Skin epidermis (tissue), 12 donors: ENCODE measurements around the gene CCT5.
A peak's percentile ranks its signal among the peaks of the same experiment; 100 is the strongest.
"Not testable (repeated sequence)": the region's sequence is repeated elsewhere in the genome, so short reads cannot be mapped to it uniquely, and the experiment has no call there.

Source experiments
- H3K27ac ChIP-seq, 21 experiments: fragments of 200-600 bp; sonication (generic) in 11 of 21; one replicate each; pipeline ENCODE4 v1.5.0; 2020; ENCODE audit warnings: mild to moderate bottlenecking in 3 of 21, inconsistent platforms in 2 of 21, moderate library complexity in 2 of 21
- H3K4me3 ChIP-seq, 7 experiments: fragments of 200-600 bp; sonication (generic) in 2 of 7; one replicate each; pipeline ENCODE4 v1.5.0; 2020; ENCODE audit warnings: inconsistent platforms in 2 of 7, mild to moderate bottlenecking in 2 of 7, moderate library complexity in 1 of 7

Gene CCT5

DNA sequence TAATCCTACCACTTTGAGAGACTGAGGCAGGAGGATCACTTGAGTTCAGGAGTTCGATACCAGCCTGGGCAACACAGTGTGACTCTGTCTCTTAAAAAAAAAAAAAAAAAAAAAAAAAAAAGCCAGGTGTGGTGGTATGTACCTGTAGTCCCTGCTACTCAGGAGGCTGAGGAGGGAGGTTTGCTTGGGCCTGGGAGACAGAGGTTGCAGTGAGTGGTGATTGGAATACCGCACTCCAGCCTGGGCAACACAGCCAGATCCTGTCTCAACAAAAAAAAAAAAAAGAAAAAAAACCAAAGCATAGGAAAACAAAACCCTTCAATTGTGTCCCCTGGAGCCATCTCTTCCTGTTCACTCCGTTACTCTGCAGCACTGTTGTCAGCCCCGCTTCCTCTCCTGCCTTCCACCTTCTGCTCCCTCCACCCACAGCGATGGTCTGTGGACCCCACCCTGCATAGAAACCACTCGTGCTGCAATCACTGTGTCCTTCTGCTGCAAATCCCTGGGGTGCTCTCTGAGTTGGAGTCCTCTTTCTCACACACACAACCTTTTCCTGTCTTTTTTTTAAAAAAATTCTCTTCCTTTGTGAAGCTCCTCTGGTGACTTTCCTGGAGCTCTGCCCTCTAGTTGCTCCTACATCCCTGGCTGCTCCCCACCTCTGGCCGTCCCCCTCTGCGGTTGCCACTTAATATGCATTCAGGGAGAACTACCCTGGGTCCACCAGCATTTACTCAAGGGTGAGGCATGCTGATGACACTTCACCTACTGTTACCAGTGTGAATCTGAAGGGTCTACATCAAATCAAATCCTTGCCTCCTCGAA lies 22.2 kb downstream of the CCT5 start:
- Histone ChIP-seq H3K27ac (no peak overlapping the region), H3K4me3 (no peak overlapping the region)

DNA sequence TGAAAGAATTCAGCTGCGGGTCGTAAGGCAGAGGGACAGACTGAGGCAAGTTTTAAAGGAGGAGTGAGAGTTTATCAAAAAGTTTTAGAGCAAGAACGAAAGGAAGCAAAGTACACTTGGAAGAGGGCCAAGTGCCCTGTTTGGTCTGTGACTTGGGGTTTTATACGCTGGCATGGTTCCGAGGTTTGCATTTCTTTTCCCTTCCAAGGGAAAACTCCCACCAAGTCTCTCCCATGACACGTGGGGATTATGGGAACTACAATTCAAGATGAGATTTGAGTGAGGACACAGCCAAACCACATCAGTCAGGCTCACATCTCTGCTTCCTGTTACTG lies 22.8 kb downstream of the CCT5 start:
- H3K4me3 ChIP-seq, H3K27ac ChIP-seq: not testable (repeated sequence)

DNA sequence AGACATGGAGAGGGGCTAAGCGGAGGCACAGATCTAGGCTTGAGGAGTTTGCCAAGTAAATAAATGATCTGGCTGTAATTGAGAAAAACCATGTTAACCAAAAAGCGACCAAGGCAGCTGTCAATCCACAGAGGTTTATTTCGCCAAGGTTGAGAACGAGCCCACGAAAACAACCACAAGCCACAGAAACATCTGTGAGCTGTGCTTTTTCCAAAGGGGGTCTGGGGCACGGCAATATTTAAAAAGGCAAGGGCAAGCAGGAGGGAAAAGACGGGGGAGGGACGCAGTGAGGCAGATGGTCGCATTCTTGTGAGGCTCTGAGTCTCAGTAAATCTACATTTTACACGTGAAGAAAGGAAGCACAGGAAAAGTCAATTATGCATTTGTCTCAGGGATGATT lies 25.4 kb downstream of the CCT5 start:
- Histone ChIP-seq H3K4me3 (no peak overlapping the region), H3K27ac (no peak overlapping the region)

DNA sequence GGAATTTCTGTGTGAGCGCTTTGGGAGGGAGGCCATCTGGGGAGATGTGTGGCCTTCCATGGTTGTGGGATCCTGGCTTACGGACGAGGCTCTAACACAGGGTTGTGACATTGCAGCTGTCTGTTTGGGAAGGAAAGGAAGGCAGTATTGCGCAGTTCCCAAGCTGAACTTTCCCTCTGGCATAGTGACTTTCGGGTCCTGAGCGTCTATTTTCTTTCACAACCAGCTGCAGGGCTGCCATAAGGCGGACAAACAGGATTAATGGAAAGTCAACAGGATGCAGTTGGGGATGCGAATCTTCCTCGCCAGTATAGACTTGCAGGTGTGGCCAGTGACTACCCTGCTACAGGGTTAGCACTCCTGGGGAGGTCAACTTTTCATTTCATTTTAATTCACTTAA lies 25.9 kb downstream of the CCT5 start:
- H3K4me3 ChIP-seq, result no peak overlapping the region
- no peak overlapping the region for H3K27ac ChIP-seq

DNA sequence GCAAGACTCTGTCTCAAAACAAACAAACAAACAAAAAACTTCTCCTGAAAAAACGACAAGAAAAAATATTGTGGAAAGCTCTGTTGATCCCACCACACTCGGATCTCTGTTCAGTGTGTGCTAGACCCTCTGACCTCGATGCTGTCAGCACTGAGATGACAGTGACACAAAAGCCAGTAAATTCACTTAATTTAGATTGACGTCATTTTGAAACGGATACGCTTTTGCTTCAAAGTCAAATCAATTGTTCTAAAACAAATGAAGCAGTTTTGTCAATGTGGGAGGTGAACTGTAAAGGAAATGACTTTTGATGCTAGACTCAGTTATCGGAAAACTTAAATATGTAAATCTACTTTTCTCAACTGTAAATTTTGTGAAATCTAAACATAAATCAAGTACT lies 26.6 kb downstream of the CCT5 start:
- Histone ChIP-seq H3K4me3 (no peak overlapping the region), H3K27ac (no peak overlapping the region)

DNA sequence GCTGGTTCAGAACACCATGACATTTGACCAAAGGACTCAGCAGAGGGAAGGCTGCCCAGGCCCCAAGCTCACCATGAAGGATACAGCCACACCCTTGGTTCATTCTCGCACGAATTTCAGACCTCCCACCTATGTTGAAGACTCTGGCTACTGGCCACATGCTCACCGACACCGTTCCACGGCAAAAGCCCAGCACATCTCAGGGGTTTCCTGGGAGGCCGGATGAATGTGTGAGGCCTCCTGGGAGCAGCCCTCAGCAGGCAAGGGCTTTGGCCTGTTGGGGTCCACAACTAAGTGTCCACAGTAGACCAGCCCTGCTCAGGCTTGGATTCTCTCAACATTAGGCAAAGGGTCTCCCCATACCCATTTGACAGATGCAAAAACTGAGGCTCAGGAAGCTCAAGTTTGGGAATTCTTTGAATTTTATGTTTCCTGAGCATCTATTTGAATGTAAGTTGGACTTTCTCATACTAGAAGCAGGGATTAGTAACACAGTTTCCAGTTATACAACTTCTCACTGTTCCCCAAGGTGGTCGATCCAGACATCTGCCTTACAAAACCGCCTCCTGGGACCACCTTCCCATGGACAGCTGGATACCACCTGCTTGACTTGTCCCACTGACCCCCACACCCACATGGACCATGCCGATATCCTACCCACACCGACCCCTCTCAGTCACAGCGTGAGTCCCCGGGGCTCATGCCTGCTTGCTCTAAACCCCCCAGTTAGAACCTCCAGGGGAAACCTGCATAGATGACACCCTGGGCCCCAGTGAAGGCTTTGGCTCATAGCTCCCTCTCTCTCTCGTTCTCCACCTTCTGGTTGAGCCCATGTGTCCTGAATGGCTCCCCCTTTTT lies 27.9 kb downstream of the CCT5 start:
- H3K27ac ChIP-seq, result no peak overlapping the region

DNA sequence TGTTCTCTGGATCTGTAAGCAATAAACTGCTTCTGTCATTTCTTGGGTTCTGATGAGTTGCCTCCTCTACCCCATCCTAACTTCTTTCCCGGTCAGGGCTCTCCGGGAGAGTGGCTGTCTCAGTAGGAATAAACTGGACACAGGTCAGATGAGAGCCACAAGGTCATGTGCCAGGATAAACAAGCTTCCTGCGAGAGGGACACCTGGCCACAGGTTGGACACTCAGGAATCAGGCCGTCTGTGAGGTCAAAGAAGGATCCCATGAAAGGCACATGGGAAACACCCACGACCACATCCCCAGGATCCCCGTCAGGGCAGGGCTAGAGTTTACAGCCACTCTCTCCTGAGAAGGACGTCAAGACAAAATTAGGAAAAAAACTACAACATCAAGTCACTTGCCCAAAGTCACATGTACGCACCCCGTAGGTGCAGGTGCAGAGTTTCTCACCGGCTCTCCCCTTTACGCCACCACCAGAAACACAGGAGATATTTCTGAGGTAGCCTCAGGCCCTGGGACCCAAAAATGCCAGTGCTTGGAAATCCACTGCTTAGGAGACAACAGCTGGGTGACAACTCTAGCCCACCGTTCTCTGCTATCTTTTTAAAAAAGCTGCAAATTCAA lies 28.7 kb downstream of the CCT5 start:
- Histone ChIP-seq H3K4me3 (no peak overlapping the region), H3K27ac (no peak overlapping the region)

More for the DNA sequence above, 27.9 kb downstream of the CCT5 start:
- no peak overlapping the region for H3K4me3 ChIP-seq

DNA sequence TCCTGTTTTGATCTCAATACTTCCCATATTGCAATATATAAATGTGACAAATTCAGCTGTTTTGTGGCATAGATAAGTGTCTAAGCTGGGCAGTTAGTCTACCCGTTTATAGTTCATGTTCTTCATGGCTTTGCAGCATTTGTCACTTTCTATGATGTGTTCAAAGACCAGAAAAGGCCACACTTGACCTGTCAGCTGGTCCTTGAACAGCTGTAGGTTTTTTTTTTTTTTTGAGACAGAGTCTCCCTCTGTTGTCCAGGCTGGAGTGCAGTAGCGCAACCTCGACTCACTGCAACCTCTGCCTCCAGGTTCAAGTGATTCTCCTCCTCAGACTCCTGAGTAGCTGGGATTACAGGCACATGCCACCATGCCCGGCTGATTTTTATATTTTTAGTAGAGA lies 29.2 kb downstream of the CCT5 start:
- no peak overlapping the region for H3K27ac ChIP-seq

DNA sequence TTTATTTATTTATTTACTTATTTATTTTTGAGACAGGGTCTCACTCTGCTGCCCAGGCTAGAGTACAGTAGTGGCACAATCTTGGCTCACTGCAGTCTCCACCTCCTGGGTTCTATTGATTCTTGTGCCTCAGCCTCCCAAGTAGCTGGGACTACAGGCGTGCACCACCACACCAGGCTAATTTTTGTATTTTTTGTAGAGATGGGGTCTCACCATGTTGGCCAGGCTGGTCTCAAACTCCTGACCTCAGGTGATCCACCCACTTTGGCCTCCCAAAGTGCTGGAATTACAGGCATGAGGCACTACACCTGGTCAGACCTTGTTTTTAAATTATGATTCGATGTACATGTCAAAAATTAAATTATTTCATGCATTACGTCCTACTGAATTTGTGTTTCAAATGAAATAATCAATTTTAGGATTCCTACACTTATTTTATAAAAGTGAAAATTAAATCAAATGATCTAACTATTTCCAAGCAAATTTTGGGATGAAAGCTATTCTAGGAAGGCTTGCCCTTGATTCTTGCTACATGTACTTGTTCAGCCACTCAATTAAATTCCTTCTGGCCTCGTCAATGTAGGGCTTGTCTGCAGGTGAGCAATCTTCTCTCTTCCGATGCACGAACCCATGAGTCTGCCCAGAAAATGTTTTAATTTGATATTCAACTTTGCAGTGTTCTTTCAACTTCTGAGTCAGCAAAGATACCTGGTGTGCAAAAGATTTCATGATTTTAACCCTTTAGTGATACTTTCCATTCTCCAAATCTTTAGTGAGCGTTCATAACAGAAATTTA lies 30.0 kb downstream of the CCT5 start:
- no peak overlapping the region for H3K27ac ChIP-seq
- H3K4me3 ChIP-seq, result no peak overlapping the region

More for the DNA sequence above, 29.2 kb downstream of the CCT5 start:
- H3K4me3 ChIP-seq, result no peak overlapping the region

DNA sequence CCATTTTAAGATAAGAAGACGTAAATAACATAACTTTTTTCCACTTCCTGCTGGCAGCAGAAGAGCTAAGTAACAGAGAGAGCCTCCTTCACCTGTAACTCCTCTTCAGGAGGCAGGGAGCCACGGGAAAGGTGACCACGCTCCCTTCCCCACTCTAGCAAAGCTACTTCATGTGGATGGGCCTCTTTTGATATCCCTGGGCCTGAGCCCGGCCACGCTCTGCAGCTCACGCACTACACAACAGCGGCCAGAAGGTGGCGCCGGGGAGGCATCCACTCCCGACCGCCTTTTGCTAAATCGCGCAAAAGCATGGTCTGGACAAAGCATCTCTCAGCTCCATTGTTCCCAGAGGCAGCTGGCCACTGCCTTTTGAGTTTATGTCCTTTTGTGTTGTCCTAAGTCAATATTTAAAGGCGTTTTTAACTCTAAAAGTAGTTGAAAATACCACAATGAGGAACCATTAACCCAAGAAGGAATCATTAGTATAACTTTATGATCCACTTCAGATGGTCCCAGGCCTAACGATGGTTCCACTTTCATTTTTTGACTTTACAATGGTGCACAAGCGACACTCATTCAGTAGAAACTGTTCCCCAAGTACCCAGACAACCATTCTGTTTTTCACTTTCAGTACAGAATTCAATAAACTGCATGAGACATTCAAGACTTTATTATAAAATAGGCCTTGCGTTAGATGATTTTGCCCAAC lies 34.0 kb downstream of the CCT5 start:
- Histone ChIP-seq H3K27ac (no peak overlapping the region), H3K4me3 (no peak overlapping the region)

DNA sequence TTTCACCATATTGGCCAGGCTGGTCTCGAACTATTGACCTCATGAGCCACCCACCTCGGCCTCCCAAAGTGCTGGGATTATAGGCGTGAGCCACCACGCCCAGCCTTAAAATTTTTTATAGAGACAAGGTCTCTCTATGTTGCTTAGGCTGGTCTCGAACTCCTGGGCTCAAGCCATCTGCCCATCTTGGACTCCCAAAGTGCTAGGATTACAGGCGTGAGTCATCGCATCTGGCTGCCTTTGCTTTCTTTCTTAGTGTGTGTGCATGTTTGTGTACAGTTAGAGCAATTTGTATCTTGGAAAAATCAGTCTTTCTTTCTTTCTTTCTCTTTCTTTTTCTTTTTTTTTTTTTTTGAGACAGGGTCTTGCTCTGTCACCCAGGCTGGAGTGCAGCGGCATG lies 35.3 kb downstream of the CCT5 start:
- H3K27ac ChIP-seq, H3K4me3 ChIP-seq: not testable (repeated sequence)

DNA sequence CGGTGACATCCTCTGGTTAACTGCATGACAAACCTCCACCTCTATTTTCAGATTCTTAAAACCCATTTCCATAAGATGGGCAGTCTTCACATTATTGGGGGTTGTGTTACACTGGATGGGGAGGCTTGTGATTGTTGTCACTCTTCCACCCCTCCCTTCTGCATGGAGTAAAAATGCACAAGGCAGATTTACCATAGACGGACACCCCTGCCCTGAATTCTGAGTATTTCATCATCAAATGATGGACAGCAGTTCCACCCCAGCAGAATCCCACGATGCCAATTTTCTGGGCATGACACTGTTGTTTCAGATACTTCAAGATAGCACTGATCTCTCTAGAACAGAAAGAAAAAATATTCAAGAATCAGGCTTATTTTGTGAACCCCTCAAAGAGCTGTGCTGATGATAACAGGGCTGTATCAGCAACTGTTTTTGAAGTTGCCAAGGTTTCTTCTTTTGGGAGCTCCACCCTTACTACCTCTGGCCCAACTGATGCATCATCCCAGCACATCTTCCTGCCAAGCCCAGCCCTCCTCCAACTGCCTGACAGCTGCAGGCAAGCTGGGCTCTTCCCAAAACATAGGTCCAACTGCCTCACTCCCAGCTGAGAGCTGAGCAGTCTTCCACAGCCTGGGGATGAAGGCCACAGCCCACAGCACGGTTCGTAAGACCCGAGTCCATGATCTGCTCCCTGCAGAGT lies 36.2 kb downstream of the CCT5 start:
- Histone ChIP-seq H3K4me3 (no peak overlapping the region), H3K27ac (no peak overlapping the region)

DNA sequence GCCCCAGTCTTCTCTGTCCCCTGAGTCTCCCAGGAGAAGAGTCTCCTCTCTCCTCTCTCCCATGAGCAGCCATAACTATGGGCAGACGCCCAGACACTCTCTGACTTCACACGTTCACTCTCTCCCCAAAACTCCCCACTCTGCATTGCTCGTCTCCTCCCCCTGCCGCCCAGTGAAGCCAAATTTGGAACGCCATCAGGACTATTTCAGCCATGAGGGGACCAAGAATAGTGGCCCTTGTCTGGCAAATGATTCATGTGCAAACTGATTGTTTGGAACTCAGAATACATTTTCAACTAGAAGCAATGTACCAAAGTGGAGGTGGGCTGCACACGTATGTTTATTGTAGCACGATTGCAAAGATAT lies 36.8 kb downstream of the CCT5 start:
- Histone ChIP-seq H3K4me3 (no peak overlapping the region), H3K27ac (no peak overlapping the region)

DNA sequence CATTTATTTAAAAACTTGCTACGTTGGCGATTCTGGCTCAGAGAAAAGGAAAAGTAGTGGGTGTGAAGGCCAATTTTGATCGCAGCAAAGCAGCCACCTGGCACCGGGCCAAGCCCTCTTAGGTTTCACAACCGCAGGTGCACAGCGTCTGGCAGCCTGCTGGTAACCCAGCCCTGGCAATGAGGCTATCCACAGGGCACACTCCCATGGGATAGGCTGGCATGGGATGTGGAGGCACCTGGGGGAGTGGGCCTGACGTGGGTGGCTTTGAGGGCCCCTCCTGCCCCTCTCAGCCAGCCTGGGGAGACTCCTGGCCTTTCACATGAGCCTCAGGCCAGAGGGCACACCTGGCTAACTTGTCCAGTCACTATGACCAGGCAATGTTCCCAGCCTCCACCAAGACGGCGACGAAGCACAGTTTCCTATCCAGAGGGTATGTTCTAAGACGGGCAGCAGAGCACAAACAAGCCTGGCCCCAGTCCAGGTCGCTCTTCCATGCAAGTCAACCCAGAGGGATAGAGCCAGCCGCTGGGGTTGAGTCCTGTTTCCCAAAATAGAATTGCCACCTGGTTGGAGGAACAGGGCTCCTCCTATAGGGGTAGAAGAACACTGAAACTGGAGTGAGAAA lies 38.6 kb downstream of the CCT5 start:
- no peak overlapping the region for H3K4me3 ChIP-seq
- peak overlapping the region in 2 of 21 experiments; percentile 5 for H3K27ac ChIP-seq

DNA sequence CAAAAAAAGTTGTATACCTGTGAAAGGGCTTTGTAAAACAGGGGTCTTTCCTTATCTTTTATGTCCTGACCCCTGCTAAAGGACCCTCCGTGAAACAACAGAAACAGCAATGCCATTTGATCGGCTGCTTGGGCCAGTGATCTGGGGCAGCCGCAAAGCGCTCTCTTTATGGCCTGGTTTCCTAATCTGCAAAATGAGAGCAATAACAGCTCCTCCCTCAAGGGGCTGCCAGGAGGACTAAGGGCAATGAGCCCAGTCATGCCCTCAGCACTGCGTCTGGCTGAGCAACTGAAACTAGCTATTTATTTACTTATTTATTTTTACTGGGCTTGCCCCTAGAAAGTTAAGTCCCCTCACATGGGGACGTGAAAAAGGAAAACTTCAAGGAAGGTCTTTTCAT lies 39.3 kb downstream of the CCT5 start:
- H3K27ac ChIP-seq, result peak overlapping the region in 2 of 21 experiments; percentile 5
- H3K4me3 ChIP-seq, result no peak overlapping the region

DNA sequence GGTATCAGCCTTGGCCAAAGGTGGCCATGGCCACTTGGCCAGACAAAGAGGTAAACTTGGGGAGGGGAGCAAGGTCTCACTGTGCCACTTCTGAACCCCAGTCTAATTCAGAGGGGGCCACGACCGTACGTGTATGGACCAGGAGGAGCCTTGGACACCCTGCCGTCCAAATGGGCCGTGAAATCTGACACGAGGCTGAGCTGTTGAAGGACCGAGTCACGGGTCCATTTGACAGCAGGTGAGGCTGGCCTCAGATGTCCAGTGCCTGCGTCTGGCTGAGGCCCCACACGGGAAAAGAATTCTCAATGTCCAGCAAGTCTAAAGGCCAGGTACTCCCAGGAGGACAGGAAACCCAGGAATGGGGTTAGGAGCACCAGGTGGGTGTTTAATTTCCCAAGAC lies 39.9 kb downstream of the CCT5 start:
- Histone ChIP-seq H3K4me3 (no peak overlapping the region), H3K27ac (peak overlapping the region in 1 of 21 experiments; percentile 5)

DNA sequence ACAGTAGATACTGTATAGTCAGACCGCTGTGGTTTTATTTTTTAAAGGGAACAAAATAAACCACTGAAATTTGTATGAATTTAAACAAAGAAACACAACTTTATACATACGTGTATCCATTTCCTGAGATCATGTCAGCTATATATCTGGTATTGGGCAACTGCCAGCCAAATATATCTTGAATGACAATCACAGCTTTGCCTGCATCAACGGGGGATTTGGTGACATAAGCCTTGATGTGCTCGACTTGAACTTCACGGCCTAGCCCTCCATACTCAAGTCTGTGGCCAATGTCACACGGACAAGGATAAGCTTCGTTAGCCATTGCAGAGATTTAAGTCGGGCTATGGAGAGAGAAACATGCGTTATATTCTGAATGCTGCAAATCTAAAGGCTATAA lies 40.4 kb downstream of the CCT5 start:
- Histone ChIP-seq H3K4me3 (no peak overlapping the region), H3K27ac (no peak overlapping the region)

DNA sequence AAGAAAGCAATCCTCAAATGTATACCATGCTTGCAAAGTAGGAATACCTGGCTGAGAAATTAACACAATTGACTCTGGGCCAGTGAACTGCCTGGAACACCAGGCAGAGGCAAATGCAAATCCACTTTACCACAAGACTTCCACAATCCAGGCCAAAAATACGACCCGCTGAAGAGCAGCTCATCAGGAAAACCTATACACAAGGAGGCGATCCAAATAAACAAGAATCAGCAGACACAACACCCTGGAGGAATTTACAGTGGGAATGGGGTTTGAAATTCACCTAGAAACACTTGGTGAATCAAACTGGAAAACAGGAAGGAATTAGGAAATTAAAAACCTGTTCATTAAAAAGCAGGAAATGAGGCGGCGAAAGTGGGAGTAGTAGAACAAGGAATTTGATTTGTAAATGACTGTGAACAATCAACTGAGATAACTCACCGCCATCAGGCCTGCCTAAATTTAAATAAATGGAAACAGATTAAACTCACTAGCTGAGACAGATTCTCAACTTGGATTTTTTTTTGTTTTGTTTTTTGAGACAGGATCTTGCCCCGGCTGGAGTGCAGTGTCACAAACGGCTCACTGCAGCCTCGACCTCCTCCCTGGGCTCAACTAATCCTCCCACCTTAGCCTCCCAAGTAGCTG lies 41.7 kb downstream of the CCT5 start:
- Histone ChIP-seq H3K4me3 (no peak overlapping the region), H3K27ac (no peak overlapping the region)
